ENCODE data around the gene SNAP47. TPM values are rescaled to one million over a fixed set of nuclear protein-coding genes. Genes with fewer than 3 reads are reported as not detected.

SNAP47 gene
- total RNA-seq, 1 donor from 2014 or later = 32.2 TPM

DNA sequence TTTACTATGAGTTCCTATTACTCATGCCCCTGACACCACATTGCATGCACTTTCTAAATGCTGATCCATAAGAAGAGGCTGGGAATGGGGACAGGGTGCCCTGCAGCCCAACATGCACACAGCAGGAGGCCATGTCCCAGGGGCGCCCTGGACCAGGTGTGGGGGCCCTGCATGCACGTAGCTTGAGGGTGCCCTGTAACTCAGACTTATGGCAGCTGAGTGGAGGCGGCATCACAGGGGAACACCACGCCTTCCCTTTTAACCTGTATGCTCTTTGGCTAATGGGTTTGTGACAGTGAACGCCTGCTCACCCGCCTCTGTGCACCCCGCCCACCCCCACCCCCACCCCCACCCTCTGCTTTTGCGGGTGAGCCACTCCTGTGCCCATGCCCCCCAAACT, 36.1 kb downstream of the SNAP47 start:
- Mint-ChIP-seq H3K36me3 (ENCODE audit: low read depth, unreplicated experiment) (peaks cover 24% of the 10 kb centered on the region), H3K9me3 (ENCODE audit: unreplicated experiment) (no peaks in the 10 kb centered on the region), H3K27ac (ENCODE audit: unreplicated experiment) (no peak overlapping the region), H3K27me3 (ENCODE audit: unreplicated experiment) (no peaks in the 10 kb centered on the region), H3K4me3 (ENCODE audit: unreplicated experiment) (no peak overlapping the region), H3K4me1 (ENCODE audit: unreplicated experiment) (no peaks in the 10 kb centered on the region)
- no peak for DNase-seq (ENCODE audit: low spot score)
- TF ChIP-seq, protein P1, sequence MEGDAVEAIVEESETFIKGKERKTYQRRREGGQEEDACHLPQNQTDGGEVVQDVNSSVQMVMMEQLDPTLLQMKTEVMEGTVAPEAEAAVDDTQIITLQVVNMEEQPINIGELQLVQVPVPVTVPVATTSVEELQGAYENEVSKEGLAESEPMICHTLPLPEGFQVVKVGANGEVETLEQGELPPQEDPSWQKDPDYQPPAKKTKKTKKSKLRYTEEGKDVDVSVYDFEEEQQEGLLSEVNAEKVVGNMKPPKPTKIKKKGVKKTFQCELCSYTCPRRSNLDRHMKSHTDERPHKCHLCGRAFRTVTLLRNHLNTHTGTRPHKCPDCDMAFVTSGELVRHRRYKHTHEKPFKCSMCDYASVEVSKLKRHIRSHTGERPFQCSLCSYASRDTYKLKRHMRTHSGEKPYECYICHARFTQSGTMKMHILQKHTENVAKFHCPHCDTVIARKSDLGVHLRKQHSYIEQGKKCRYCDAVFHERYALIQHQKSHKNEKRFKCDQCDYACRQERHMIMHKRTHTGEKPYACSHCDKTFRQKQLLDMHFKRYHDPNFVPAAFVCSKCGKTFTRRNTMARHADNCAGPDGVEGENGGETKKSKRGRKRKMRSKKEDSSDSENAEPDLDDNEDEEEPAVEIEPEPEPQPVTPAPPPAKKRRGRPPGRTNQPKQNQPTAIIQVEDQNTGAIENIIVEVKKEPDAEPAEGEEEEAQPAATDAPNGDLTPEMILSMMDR (IDR thresholded peaks at IDR 0.05; ENCODE audit: unreplicated experiment) = no peak

DNA sequence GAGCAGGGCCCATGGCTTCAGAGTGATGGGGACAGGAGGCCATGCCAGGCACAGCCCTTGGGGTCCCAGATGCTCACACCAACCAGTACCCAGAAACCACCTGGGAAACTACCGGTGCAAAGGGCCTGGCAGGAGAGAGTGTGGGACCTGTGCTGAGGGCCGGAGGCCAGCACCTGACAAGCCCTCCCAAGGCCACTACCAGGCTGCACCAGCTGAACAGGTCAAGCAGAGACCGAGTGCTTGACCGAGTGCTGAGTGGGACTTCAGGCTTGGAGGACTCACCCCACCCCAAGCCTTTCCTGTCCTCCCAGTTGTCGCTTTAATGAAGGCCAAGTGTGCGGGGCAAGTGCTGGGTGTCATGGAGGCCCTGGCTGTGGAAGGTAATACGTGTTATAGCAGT, 36.5 kb downstream of the SNAP47 start:
- Mint-ChIP-seq H3K9me3 (ENCODE audit: unreplicated experiment) (no peaks in the 10 kb centered on the region), H3K4me1 (ENCODE audit: unreplicated experiment) (no peaks in the 10 kb centered on the region), H3K36me3 (ENCODE audit: low read depth, unreplicated experiment) (peaks cover 24% of the 10 kb centered on the region), H3K27me3 (ENCODE audit: unreplicated experiment) (no peaks in the 10 kb centered on the region), H3K4me3 (ENCODE audit: unreplicated experiment) (no peak overlapping the region), H3K27ac (ENCODE audit: unreplicated experiment) (no peak overlapping the region)
- DNase-seq (ENCODE audit: low spot score) = no peak
- TF ChIP-seq, protein P1 (IDR thresholded peaks at IDR 0.05; ENCODE audit: unreplicated experiment) = no peak

DNA sequence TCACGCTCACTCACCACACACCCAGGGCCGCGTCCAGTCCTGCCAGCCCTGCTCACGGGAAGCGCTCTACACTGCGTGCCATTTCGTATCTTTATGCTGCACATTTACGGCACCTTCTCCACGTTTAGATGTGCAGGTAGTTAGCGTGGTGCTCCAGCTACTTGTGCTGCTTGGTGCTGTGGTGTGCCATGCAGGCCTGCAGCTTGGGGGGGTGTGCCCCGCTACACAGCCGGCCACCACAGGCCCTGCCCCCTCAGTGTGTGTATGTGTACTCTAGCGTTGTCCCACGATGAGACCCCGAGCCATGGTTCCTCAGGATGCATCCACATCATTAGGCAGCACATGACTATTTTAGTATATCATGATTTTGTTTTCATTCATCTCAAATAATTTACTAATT, 38.3 kb downstream of the SNAP47 start:
- Mint-ChIP-seq H3K27me3 (ENCODE audit: unreplicated experiment) (no peaks in the 10 kb centered on the region), H3K4me1 (ENCODE audit: unreplicated experiment) (no peaks in the 10 kb centered on the region), H3K9me3 (ENCODE audit: unreplicated experiment) (no peaks in the 10 kb centered on the region), H3K27ac (ENCODE audit: unreplicated experiment) (no peak overlapping the region), H3K36me3 (ENCODE audit: low read depth, unreplicated experiment) (peaks cover 14% of the 10 kb centered on the region), H3K4me3 (ENCODE audit: unreplicated experiment) (no peak overlapping the region)
- TF ChIP-seq, protein P1 (IDR thresholded peaks at IDR 0.05; ENCODE audit: unreplicated experiment) = no peak
- DNase-seq (ENCODE audit: low spot score) = no peak

DNA sequence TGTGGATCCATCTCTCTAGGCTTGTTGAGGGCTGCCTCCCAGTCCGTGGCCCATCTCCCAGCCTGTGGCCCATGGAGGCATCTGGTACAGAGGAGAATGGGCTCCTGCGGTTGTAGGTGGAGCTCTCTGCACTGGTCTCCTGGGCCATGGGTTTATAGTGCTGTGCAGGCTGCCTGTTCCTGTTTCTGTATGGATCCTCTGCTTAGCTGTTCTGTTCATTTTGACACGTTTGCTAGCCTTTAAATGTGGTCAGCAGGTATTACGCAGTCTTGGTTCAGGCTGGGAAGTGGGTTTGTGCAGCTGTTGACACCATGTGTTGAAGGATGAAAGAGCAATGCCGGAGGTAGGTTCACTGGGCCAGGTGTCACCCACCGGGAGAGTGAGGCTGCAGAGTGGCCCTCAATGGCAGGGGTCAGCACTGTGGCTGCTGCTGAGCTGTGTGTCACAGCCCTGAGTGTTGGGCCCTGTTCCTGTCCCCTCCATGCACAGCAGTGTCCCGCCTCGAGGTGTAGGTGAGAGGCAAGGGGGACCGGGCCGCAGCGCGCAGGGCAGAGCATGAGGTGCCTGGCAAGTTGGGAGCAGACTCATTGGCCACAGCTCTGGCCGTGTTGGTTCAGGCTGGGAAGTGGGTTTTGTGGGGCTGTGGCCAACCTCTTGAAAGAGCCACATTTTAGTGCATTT, 39.0 kb downstream of the SNAP47 start:
- TF ChIP-seq, protein P1 (IDR thresholded peaks at IDR 0.05; ENCODE audit: unreplicated experiment) = no peak

DNA sequence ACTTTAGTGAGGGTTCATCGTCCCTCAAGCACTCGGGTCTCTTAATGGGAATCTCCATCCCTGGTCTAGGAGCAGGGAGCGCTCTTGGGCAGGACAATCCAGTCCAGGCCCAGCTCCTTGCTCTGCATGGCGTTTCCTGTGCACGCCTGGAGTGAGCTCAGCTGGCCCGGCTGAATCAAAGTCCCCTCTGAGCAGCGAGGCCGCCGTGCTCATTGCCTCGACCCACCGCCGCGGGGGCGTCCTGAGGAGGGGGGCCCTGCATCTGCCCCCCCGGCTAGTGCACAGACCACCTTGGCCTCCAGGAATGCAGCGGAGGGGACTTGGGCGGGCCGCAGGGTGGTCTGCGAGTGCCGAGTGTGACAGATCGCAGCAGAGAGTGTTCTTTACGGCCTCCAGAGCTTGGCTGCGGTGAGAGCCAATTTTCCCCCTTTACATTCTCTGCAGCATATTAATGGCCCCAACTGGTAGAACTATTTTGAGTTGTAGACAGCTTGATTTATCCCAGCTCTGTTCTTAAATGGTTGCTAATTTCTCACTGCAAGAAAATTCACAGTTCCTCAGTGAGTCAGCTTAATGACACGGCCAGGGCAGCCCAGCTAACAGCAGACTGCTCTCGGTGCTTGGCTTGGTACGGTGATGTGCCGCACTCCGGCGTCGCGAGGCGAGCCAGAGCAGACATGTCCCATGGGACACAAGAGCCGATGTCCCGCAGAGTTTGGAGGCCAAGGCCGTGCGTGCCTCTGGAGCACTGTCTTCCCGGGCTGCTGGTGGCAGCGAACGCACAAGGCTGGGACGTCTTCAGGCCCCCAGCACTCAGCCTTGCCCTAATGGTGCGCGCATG, 39.8 kb downstream of the SNAP47 start:
- Mint-ChIP-seq H3K27me3 (ENCODE audit: unreplicated experiment) (no peaks in the 10 kb centered on the region), H3K4me3 (ENCODE audit: unreplicated experiment) (no peak overlapping the region), H3K27ac (ENCODE audit: unreplicated experiment) (no peak overlapping the region), H3K4me1 (ENCODE audit: unreplicated experiment) (no peaks in the 10 kb centered on the region), H3K9me3 (ENCODE audit: unreplicated experiment) (no peaks in the 10 kb centered on the region), H3K36me3 (ENCODE audit: low read depth, unreplicated experiment) (peaks cover 10% of the 10 kb centered on the region)
- TF ChIP-seq, protein P1 (IDR thresholded peaks at IDR 0.05; ENCODE audit: unreplicated experiment) = no peak
- DNase-seq (ENCODE audit: low spot score) = no peak

More for the DNA sequence above, 39.0 kb downstream of the SNAP47 start:
- DNase-seq (ENCODE audit: low spot score) = no peak
- Mint-ChIP-seq H3K9me3 (ENCODE audit: unreplicated experiment) (no peaks in the 10 kb centered on the region), H3K4me3 (ENCODE audit: unreplicated experiment) (no peak overlapping the region), H3K36me3 (ENCODE audit: low read depth, unreplicated experiment) (peaks cover 10% of the 10 kb centered on the region), H3K27ac (ENCODE audit: unreplicated experiment) (no peak overlapping the region), H3K4me1 (ENCODE audit: unreplicated experiment) (no peaks in the 10 kb centered on the region), H3K27me3 (ENCODE audit: unreplicated experiment) (no peaks in the 10 kb centered on the region)

Measured in endothelial cell (in vitro differentiated cells).